ENCODE data around the gene KIRREL3.

Gene KIRREL3

GRCh38 chr11:126479178-126479930, 521.2 kb downstream of the KIRREL3 start:
- no peak for DNase-seq

- DNase-seq: no peak
Observed at GRCh38 chr11:126478466-126478865, 522.1 kb downstream of the KIRREL3 start.

- DNase-seq: no peak
Observed at GRCh38 chr11:126477535-126478305, 522.9 kb downstream of the KIRREL3 start.

- DNase-seq: no peak
Observed at GRCh38 chr11:126476977-126477376, 523.6 kb downstream of the KIRREL3 start.

- DNase-seq: no peak
Observed at GRCh38 chr11:126476266-126476924, 524.2 kb downstream of the KIRREL3 start.

- DNase-seq: no peak
Observed at GRCh38 chr11:126475014-126475991, 525.3 kb downstream of the KIRREL3 start.

- no peak for DNase-seq
Observed at GRCh38 chr11:126474220-126474619, 526.4 kb downstream of the KIRREL3 start.

GRCh38 chr11:126473269-126473668, 527.3 kb downstream of the KIRREL3 start:
- DNase-seq: no peak

GRCh38 chr11:126469311-126469710, 531.3 kb downstream of the KIRREL3 start:
- no peak for DNase-seq

- DNase-seq: no peak
Observed at GRCh38 chr11:126468102-126468521, 532.5 kb downstream of the KIRREL3 start.

- no peak for DNase-seq
Observed at GRCh38 chr11:126467471-126467870, 533.1 kb downstream of the KIRREL3 start.

- DNase-seq: no peak
Observed at GRCh38 chr11:126467046-126467370, 533.6 kb downstream of the KIRREL3 start.

GRCh38 chr11:126466236-126467045, 534.1 kb downstream of the KIRREL3 start:
- DNase-seq: no peak

GRCh38 chr11:126465573-126466188, 534.9 kb downstream of the KIRREL3 start:
- DNase-seq: peak; percentile 6

GRCh38 chr11:126464796-126465195, 535.8 kb downstream of the KIRREL3 start:
- no peak for DNase-seq

GRCh38 chr11:126462422-126462821, 538.1 kb downstream of the KIRREL3 start:
- DNase-seq: no peak

- DNase-seq: no peak
Observed at GRCh38 chr11:126461996-126462395, 538.6 kb downstream of the KIRREL3 start.

GRCh38 chr11:126461096-126461440, 539.5 kb downstream of the KIRREL3 start:
- DNase-seq: no peak

- DNase-seq: no peak
Observed at GRCh38 chr11:126460417-126461095, 540.0 kb downstream of the KIRREL3 start.

- DNase-seq: peak; percentile 16
Observed at GRCh38 chr11:126459691-126460281, 540.8 kb downstream of the KIRREL3 start.

Measured in NCI-H1694 (cell line).